Hepatocyte (in vitro differentiated cells): ENCODE data around the gene SHOX. TPM values are rescaled to one million over a fixed set of nuclear protein-coding genes. Genes with fewer than 3 reads are reported as not detected.

Experiments used
- DNase-seq: peaks from one replicate; pipeline ENCODE4 v3.0.0-alpha.2; 2016; ENCODE audit warnings: low spot score
- H2AFZ ChIP-seq: fragments of 200-600 bp; sonication (generic); 2 replicates; pipeline ENCODE4 v1.6.0; 2016; ENCODE audit warnings: antibody characterized with exemption, mild to moderate bottlenecking
- H3K27ac ChIP-seq: fragments of 200-600 bp; sonication (generic); 2 replicates; pipeline ENCODE4 v1.5.1; 2016; ENCODE audit warnings: mild to moderate bottlenecking
- H3K27me3 ChIP-seq: fragments of 200-600 bp; sonication (generic); 2 replicates; pipeline ENCODE4 v1.6.1; 2016
- H3K36me3 ChIP-seq: fragments of 200-600 bp; sonication (generic); replicated peaks from 2 replicates; pipeline ENCODE4 v1.5.1; 2016; ENCODE audit warnings: low read depth; ENCODE audit not compliant: insufficient read depth
- H3K4me1 ChIP-seq: fragments of 200-600 bp; sonication (generic); 2 replicates; pipeline ENCODE4 v1.5.1; 2016; ENCODE audit warnings: mild to moderate bottlenecking, moderate library complexity; ENCODE audit not compliant: insufficient read depth
- H3K4me2 ChIP-seq: fragments of 200-600 bp; sonication (generic); 2 replicates; pipeline ENCODE4 v1.6.0; 2016
- H3K4me3 ChIP-seq: fragments of 200-600 bp; sonication (generic); 2 replicates; pipeline ENCODE4 v1.5.1; 2016; ENCODE audit warnings: mild to moderate bottlenecking
- H3K79me2 ChIP-seq: fragments of 200-600 bp; sonication (generic); 2 replicates; pipeline ENCODE4 v1.6.0; 2017; ENCODE audit warnings: mild to moderate bottlenecking
- H3K9me2 ChIP-seq: fragments of 200-600 bp; sonication (generic); replicated peaks from 2 replicates; pipeline ENCODE4 v1.6.0; 2017; ENCODE audit warnings: mild to moderate bottlenecking; ENCODE audit not compliant: insufficient read depth
- H3K9me3 ChIP-seq: fragments of 200-600 bp; sonication (generic); 2 replicates; pipeline ENCODE4 v1.5.1; 2016; ENCODE audit warnings: low read depth, mild to moderate bottlenecking
- H4K20me1 ChIP-seq: fragments of 200-600 bp; sonication (generic); 2 replicates; pipeline ENCODE4 v1.6.0; 2016; ENCODE audit warnings: mild to moderate bottlenecking; ENCODE audit not compliant: insufficient read depth, poor library complexity, severe bottlenecking
- CTCF ChIP-seq: fragments of 200-600 bp; sonication (generic); IDR thresholded peaks from 2 replicates; pipeline ENCODE4 v1.5.1; 2016; ENCODE audit warnings: antibody characterized with exemption, mild to moderate bottlenecking; ENCODE audit not compliant: poor library complexity
- EZH2 ChIP-seq: fragments of 200-600 bp; sonication (generic); IDR thresholded peaks from 2 replicates; pipeline ENCODE4 v1.6.1; 2016; ENCODE audit warnings: antibody characterized with exemption, mild to moderate bottlenecking, borderline replicate concordance
- EZH2phosphoT487 ChIP-seq: fragments of 200-600 bp; sonication (generic); IDR thresholded peaks from one replicate; pipeline ENCODE4 v1.6.1; 2018; ENCODE audit warnings: antibody characterized with exemption, mild to moderate bottlenecking, low read depth, moderate library complexity; ENCODE audit not compliant: unreplicated experiment, severe bottlenecking
- WGBS: methylation state at CpG from one replicate; pipeline ENCODE4 v1.1.6; 2016; ENCODE audit warnings: low lambda C conversion rate; ENCODE audit errors: missing lambda C conversion rate; 5-methylcytosine and 5-hydroxymethylcytosine counted together
- polyA plus RNA-seq: library from polyadenylated mRNA; unstranded; fragments of >200 nt; fragmentation: Nextera tagmentation; extraction: Ambion mirVana; gene quantifications from 2 replicates; pipeline ENCODE4 v1.2.1, GENCODE V29; 2016
- total RNA-seq: library from RNA; depleted of rRNA; stranded (reverse); fragments of >200 nt; gene quantifications from 2 replicates; pipeline ENCODE4 v1.2.3, GENCODE V29; 2014

SHOX gene
- total and polyA plus RNA-seq, 2 experiments from 2014 or later = 0.10 TPM; not detected in 1

GRCh38 chrX:639151-639550, 8.6 kb downstream of the SHOX start:
- no peak overlapping the region for H3K27ac ChIP-seq
- no peak overlapping the region for H3K4me3 ChIP-seq
- no peaks in the 10 kb centered on the region for H3K9me2 ChIP-seq
- 6% methylated on average over 9 of the region's 9 CpGs for WGBS
- no peak overlapping the region for H3K4me2 ChIP-seq
- H3K79me2 ChIP-seq = no peaks in the 10 kb centered on the region
- no peak for TF ChIP-seq CTCF
- TF ChIP-seq EZH2phosphoT487 = no peak
- TF ChIP-seq EZH2 = no peak
- H3K36me3 ChIP-seq = no peaks in the 10 kb centered on the region
- DNase-seq = no peak
- H3K27me3 ChIP-seq = peaks cover 80% of the 10 kb centered on the region
- no peaks in the 10 kb centered on the region for H4K20me1 ChIP-seq
- H3K4me1 ChIP-seq = no peaks in the 10 kb centered on the region
- H3K9me3 ChIP-seq = no peaks in the 10 kb centered on the region
- no peak overlapping the region for H2AFZ ChIP-seq

GRCh38 chrX:640641-641040, 10.1 kb downstream of the SHOX start:
- Histone ChIP-seq H2AFZ (no peak overlapping the region), H4K20me1 (no peaks in the 10 kb centered on the region), H3K9me2 (no peaks in the 10 kb centered on the region), H3K4me1 (no peaks in the 10 kb centered on the region), H3K36me3 (no peaks in the 10 kb centered on the region), H3K27ac (no peak overlapping the region), H3K4me2 (no peak overlapping the region), H3K4me3 (no peak overlapping the region), H3K79me2 (no peaks in the 10 kb centered on the region), H3K9me3 (no peaks in the 10 kb centered on the region), H3K27me3 (peaks cover 80% of the 10 kb centered on the region)
- WGBS = 37% methylated on average over 10 of the region's 10 CpGs
- no peak for DNase-seq
- TF ChIP-seq EZH2phosphoT487 (no peak), CTCF (no peak), EZH2 (no peak)

GRCh38 chrX:641671-642435, 11.3 kb downstream of the SHOX start:
- Histone ChIP-seq H3K27me3 (peaks cover 86% of the 10 kb centered on the region), H3K4me3 (no peak overlapping the region), H3K79me2 (no peaks in the 10 kb centered on the region), H3K9me2 (no peaks in the 10 kb centered on the region), H3K9me3 (no peaks in the 10 kb centered on the region), H3K27ac (no peak overlapping the region), H3K4me1 (no peaks in the 10 kb centered on the region), H2AFZ (no peak overlapping the region), H4K20me1 (no peaks in the 10 kb centered on the region), H3K4me2 (no peak overlapping the region), H3K36me3 (no peaks in the 10 kb centered on the region)
- WGBS = 13% methylated on average over 33 of the region's 37 CpGs
- DNase-seq = no peak
- TF ChIP-seq EZH2 (no peak), CTCF (no peak), EZH2phosphoT487 (no peak)
